ENCODE results near the gene DTHD1. TPM values are rescaled to one million over a fixed set of nuclear protein-coding genes. Genes with fewer than 3 reads are reported as not detected.

The DTHD1 gene
- total and polyA plus RNA-seq, 2 donors (not counting 3 experiments of a cell fraction or from before 2014, with no cell fraction given), result not detected

DNA sequence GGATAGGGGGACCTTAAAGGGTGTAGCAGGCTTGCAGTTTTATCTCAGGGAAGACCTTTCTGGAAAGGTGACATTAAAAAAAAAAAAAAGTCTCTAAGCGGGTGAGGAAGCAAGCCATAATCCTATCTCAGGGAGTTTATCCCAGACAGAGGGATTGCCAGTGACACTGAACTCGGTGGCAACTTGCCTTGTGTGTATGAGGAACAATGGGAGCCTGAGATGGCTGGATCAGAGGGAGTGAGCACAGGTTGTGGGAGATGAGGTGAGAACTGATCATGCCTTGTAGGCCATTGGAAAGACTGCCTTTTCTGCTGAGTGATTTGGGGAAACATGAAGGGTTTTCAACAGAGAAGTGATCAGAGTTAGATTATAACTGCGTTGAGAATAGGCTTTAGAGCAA, 31.1 kb downstream of the DTHD1 start:
- Histone ChIP-seq H3K4me1 (ENCODE audit: control insufficient read depth, extremely low read depth, insufficient read depth, low read length) (no peaks in the 10 kb centered on the region), H3K79me2 (ENCODE audit: control insufficient read depth, insufficient read depth, low read length) (no peaks in the 10 kb centered on the region), H3K9me1 (replicated peaks; ENCODE audit: control insufficient read depth, extremely low read depth, insufficient read depth, low read length) (no peaks in the 10 kb centered on the region), H3K27me3 (ENCODE audit: control insufficient read depth in 2 of 2, insufficient read depth in 2 of 2, low read length in 2 of 2) (no peaks in the 10 kb centered on the region), H4K20me1 (replicated peaks; ENCODE audit: control insufficient read depth, extremely low read depth, insufficient read depth, low read length) (no peaks in the 10 kb centered on the region), H2AFZ (ENCODE audit: low read depth, low read length) (no peak overlapping the region), H3K9ac (replicated peaks; ENCODE audit: extremely low read depth, insufficient read depth, low read length) (no peak overlapping the region), H3K36me3 (ENCODE audit: control insufficient read depth in 2 of 2, extremely low read depth in 1 of 2, insufficient read depth in 2 of 2, low read length in 2 of 2) (no peaks in the 10 kb centered on the region), H3K9me3 (replicated peaks; ENCODE audit: control insufficient read depth, insufficient read depth, low read length) (no peaks in the 10 kb centered on the region), H3K27ac (ENCODE audit: insufficient read depth, low read depth, low read length) (no peak overlapping the region), H3K4me3 (replicated peaks in 1 of 3; ENCODE audit: insufficient read depth in 1 of 3, low read depth in 1 of 3, low read length in 3 of 3) (no peak overlapping the region), H3K4me2 (ENCODE audit: insufficient read depth, low read length) (no peak overlapping the region)
- ChIA-PET POLR2A (no interaction called here), CTCF (no interaction called here)
- DNase-seq (ENCODE audit: low read depth, low spot score) (no peak), FAIRE-seq (no peak)
- no TSS peak for BruUV-seq (replicated peaks)
- TF ChIP-seq MYC (IDR thresholded peaks at IDR 0.05; ENCODE audit: low read depth, low read length) (no peak), JUN (IDR thresholded peaks at IDR 0.05; ENCODE audit: borderline replicate concordance, insufficient read depth, insufficient read length, low read depth) (no peak), EZH2 (IDR thresholded peaks at IDR 0.05; ENCODE audit: borderline replicate concordance, low read depth, low read length, severe bottlenecking) (no peak), POLR2A (IDR thresholded peaks at IDR 0.05; ENCODE audit: low read depth, low read length) (no peak), MAX (IDR thresholded peaks at IDR 0.05; ENCODE audit: insufficient read depth, insufficient read length) (no peak), FOS (IDR thresholded peaks at IDR 0.05; ENCODE audit: borderline replicate concordance, insufficient read depth, low read length) (no peak)
- dilution Hi-C loops (cut with MboI; ENCODE audit: extremely low pct_ligation_motif_present, low sequenced_read_pairs), result no loop called here
- intact Hi-C loops (cut with micrococcal nuclease), result no loop called here

DNA sequence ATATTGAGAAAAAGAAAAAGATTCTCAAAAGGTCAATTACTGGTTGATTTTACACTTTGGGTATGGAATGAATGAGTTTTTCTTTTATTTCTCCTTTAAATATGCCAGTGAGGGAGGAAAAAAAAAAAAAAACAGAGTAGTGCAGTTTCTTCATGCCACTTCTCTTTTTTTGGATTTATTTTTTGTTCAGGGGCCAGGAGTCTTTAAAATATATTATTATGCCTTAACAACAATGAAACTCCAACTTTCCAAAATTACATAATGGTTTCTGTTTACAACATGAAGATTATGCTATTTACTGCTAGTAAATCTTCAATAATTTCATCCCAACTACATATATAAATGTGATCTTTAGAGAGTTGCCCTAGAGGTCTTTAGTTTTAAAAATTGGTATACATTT, 31.9 kb downstream of the DTHD1 start:
- dilution Hi-C loops (cut with MboI; ENCODE audit: extremely low pct_ligation_motif_present, low sequenced_read_pairs), result no loop called here
- no peak for FAIRE-seq
- ChIA-PET POLR2A (no interaction called here), CTCF (no interaction called here)
- no TSS peak for BruUV-seq (replicated peaks)
- DNase-seq (ENCODE audit: low read depth, low spot score), result no peak
- no peaks in the 10 kb centered on the region for H3K27me3 ChIP-seq (ENCODE audit: control insufficient read depth in 2 of 2, insufficient read depth in 2 of 2, low read length in 2 of 2)
- no peaks in the 10 kb centered on the region for H3K9me3 ChIP-seq (replicated peaks; ENCODE audit: control insufficient read depth, insufficient read depth, low read length)
- H3K4me2 ChIP-seq (ENCODE audit: insufficient read depth, low read length), result no peak overlapping the region
- H2AFZ ChIP-seq (ENCODE audit: low read depth, low read length), result no peak overlapping the region
- no peaks in the 10 kb centered on the region for H3K79me2 ChIP-seq (ENCODE audit: control insufficient read depth, insufficient read depth, low read length)
- H3K4me3 ChIP-seq (replicated peaks in 1 of 3; ENCODE audit: insufficient read depth in 1 of 3, low read depth in 1 of 3, low read length in 3 of 3), result no peak overlapping the region
- no peak overlapping the region for H3K27ac ChIP-seq (ENCODE audit: insufficient read depth, low read depth, low read length)
- intact Hi-C loops (cut with micrococcal nuclease), result no loop called here
- H3K9me1 ChIP-seq (replicated peaks; ENCODE audit: control insufficient read depth, extremely low read depth, insufficient read depth, low read length), result no peaks in the 10 kb centered on the region
- no peak overlapping the region for H3K9ac ChIP-seq (replicated peaks; ENCODE audit: extremely low read depth, insufficient read depth, low read length)
- TF ChIP-seq JUN (IDR thresholded peaks at IDR 0.05; ENCODE audit: borderline replicate concordance, insufficient read depth, insufficient read length, low read depth) (no peak), FOS (IDR thresholded peaks at IDR 0.05; ENCODE audit: borderline replicate concordance, insufficient read depth, low read length) (no peak), POLR2AphosphoS5 (IDR thresholded peaks at IDR 0.05; ENCODE audit: insufficient read depth, low read depth, low read length) (no peak), MAX (IDR thresholded peaks at IDR 0.05; ENCODE audit: insufficient read depth, insufficient read length) (no peak), GATA2 (IDR thresholded peaks at IDR 0.05; ENCODE audit: insufficient read depth, insufficient read length, low read depth, low read length) (no peak), MYC (IDR thresholded peaks at IDR 0.05; ENCODE audit: low read depth, low read length) (no peak), POLR2A (IDR thresholded peaks at IDR 0.05; ENCODE audit: low read depth, low read length) (no peak), EZH2 (IDR thresholded peaks at IDR 0.05; ENCODE audit: borderline replicate concordance, low read depth, low read length, severe bottlenecking) (no peak)
- TF ChIP-seq, protein P1, sequence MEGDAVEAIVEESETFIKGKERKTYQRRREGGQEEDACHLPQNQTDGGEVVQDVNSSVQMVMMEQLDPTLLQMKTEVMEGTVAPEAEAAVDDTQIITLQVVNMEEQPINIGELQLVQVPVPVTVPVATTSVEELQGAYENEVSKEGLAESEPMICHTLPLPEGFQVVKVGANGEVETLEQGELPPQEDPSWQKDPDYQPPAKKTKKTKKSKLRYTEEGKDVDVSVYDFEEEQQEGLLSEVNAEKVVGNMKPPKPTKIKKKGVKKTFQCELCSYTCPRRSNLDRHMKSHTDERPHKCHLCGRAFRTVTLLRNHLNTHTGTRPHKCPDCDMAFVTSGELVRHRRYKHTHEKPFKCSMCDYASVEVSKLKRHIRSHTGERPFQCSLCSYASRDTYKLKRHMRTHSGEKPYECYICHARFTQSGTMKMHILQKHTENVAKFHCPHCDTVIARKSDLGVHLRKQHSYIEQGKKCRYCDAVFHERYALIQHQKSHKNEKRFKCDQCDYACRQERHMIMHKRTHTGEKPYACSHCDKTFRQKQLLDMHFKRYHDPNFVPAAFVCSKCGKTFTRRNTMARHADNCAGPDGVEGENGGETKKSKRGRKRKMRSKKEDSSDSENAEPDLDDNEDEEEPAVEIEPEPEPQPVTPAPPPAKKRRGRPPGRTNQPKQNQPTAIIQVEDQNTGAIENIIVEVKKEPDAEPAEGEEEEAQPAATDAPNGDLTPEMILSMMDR (IDR thresholded peaks at IDR 0.05; ENCODE audit: extremely low read depth in 1 of 2, insufficient read depth in 1 of 2, low read depth in 1 of 2, low read length in 2 of 2), result no peak
- no peaks in the 10 kb centered on the region for H3K36me3 ChIP-seq (ENCODE audit: control insufficient read depth in 2 of 2, extremely low read depth in 1 of 2, insufficient read depth in 2 of 2, low read length in 2 of 2)
- no peaks in the 10 kb centered on the region for H4K20me1 ChIP-seq (replicated peaks; ENCODE audit: control insufficient read depth, extremely low read depth, insufficient read depth, low read length)
- H3K4me1 ChIP-seq (ENCODE audit: control insufficient read depth, extremely low read depth, insufficient read depth, low read length), result no peaks in the 10 kb centered on the region
